Measurements from ENCODE around the gene ZNF80.

DNA sequence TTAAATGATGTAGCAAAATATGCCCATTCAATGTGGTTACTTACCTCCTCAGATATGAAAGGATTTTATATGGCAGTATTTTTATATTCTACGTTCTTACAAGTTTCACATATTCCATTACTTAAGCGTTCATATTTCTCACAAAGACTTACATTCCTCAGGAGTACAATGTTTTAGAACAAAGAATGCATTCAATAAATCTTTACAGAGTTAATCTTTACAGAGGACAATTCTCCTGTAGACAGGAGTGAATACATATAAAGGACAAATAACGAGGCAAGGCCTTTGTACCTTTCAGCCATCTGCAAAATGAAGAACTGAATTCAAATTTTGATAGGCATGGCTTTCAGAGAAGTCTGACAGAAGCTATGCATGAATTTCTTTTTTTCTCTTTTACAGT is 1.9 kb downstream of the ZNF80 start:
- TF ChIP-seq POLR2A (IDR thresholded peaks at IDR 0.05; ENCODE audit: low read depth, low read length), result no peak
- no peak for TF ChIP-seq POLR2AphosphoS5 (IDR thresholded peaks at IDR 0.05; ENCODE audit: low read depth, low read length)
- no peak for TF ChIP-seq TAF1 (IDR thresholded peaks at IDR 0.05; ENCODE audit: low read depth, low read length)
- no peak for TF ChIP-seq POU2F2 (IDR thresholded peaks at IDR 0.05; ENCODE audit: low read depth, low read length)
- TF ChIP-seq PAX5 (IDR thresholded peaks at IDR 0.05; ENCODE audit: insufficient read depth, low read length, severe bottlenecking), result no peak

All from GM12891 (cell line).